HEK293T (cell line): ENCODE results near the gene MZT2B.
"Not testable (repeated sequence)": the region's sequence is repeated elsewhere in the genome, so short reads cannot be mapped to it uniquely, and the experiment has no call there.

Experiments used
- BHLHE40 ChIP-seq: fragments of 450-650 bp; IDR thresholded peaks from 2 replicates; pipeline ENCODE4 v1.6.1; 2016; ENCODE audit warnings: mild to moderate bottlenecking, moderate library complexity, borderline replicate concordance
- FOXA1 ChIP-seq: fragments of 450-650 bp; IDR thresholded peaks from 2 replicates; pipeline ENCODE4 v1.6.1; 2016; ENCODE audit warnings: mild to moderate bottlenecking
- FOXK2 ChIP-seq: fragments of 450-650 bp; IDR thresholded peaks from 2 replicates; pipeline ENCODE4 v1.6.1; 2016; ENCODE audit warnings: mild to moderate bottlenecking
- FOXM1 ChIP-seq: fragments of 450-650 bp; IDR thresholded peaks from 2 replicates; pipeline ENCODE4 v1.6.1; 2017; ENCODE audit warnings: mild to moderate bottlenecking, borderline replicate concordance
- HDGF ChIP-seq: fragments of 450-650 bp; IDR thresholded peaks from 2 replicates; pipeline ENCODE4 v1.6.1; 2017; ENCODE audit warnings: antibody characterized with exemption, borderline replicate concordance
- NFRKB ChIP-seq: fragments of 450-650 bp; IDR thresholded peaks from 2 replicates; pipeline ENCODE4 v1.6.1; 2016; ENCODE audit warnings: mild to moderate bottlenecking, moderate library complexity
- PKNOX1 ChIP-seq: fragments of 450-650 bp; IDR thresholded peaks from 2 replicates; pipeline ENCODE4 v1.6.1; 2016
- SP1 ChIP-seq: fragments of 450-650 bp; IDR thresholded peaks from 2 replicates; pipeline ENCODE4 v1.6.1; 2017

DNA sequence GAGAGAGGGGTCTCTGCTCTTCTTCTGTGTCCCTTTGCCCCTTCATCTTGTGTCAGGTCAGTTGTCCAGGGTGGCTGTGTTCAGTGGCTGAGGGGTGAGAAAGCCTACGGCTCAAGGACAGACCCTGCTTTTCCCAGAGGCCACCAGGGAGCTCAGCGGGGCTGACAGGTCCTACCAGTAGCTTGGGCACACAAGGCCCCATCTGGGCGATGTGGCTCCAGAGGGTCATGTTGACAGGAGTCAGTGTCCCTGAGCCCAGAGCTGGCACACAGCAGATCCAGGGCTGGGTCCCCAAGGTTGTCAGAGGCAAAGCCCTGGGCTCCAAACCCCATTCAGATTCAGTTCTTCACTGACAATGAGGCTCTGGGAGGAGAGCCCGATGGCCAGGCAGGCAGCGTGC lies 44.9 kb upstream of the MZT2B start:
- TF ChIP-seq FOXM1, HDGF, FOXA1, FOXK2, SP1, NFRKB, PKNOX1, BHLHE40: not testable (repeated sequence)
